OCI-LY1 (cell line): ENCODE measurements around the gene N4BP2L1.

Experiments
- EZH2 ChIP-seq: fragments of 200-600 bp; sonication (generic), shearing (Covaris generic); IDR thresholded peaks from 2 replicates; pipeline ENCODE4 v1.8.0; 2017; ENCODE audit warnings: borderline replicate concordance, mixed run types, mild to moderate bottlenecking, antibody characterized with exemption, low read length, moderate library complexity, mixed read lengths
- TF ChIP-seq, protein P1 (sequence below): fragments of 200-600 bp; sonication (generic), shearing (Covaris generic); IDR thresholded peaks from 2 replicates; pipeline ENCODE4 v1.5.1; 2017; ENCODE audit warnings: mild to moderate bottlenecking, antibody characterized with exemption, low read length, moderate library complexity, mixed read lengths

DNA sequence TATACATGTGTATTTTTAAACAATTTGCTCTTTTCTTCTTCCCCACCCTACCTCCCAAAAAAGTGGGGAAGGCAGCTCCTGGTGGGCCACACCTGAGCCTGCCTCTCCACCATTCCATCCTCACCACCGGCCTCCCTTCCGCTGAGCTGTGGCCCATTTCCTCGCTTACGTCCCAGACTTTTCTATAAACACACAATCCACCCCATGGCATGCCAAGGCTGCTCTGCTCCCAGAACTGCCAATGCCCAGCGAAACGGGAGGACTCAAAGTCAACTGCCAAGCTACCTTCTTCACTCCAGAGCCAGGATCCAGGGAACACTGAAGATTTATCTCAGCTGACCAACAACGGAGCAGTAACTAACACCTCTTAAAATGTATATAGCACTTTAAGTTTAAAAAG lies 2.8 kb downstream of the N4BP2L1 start:
- TF ChIP-seq, protein P1, sequence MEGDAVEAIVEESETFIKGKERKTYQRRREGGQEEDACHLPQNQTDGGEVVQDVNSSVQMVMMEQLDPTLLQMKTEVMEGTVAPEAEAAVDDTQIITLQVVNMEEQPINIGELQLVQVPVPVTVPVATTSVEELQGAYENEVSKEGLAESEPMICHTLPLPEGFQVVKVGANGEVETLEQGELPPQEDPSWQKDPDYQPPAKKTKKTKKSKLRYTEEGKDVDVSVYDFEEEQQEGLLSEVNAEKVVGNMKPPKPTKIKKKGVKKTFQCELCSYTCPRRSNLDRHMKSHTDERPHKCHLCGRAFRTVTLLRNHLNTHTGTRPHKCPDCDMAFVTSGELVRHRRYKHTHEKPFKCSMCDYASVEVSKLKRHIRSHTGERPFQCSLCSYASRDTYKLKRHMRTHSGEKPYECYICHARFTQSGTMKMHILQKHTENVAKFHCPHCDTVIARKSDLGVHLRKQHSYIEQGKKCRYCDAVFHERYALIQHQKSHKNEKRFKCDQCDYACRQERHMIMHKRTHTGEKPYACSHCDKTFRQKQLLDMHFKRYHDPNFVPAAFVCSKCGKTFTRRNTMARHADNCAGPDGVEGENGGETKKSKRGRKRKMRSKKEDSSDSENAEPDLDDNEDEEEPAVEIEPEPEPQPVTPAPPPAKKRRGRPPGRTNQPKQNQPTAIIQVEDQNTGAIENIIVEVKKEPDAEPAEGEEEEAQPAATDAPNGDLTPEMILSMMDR, result no peak
- no peak for TF ChIP-seq EZH2
